NCI-H526 treated with DMSO at 0.1 percent for 48 hours (cell line): ENCODE measurements around the gene MLX.

Experiments used
- DNase-seq: peaks from one replicate; lab custom pipeline; 2025; lab: John Stamatoyannopoulos, UW

The MLX gene

DNA sequence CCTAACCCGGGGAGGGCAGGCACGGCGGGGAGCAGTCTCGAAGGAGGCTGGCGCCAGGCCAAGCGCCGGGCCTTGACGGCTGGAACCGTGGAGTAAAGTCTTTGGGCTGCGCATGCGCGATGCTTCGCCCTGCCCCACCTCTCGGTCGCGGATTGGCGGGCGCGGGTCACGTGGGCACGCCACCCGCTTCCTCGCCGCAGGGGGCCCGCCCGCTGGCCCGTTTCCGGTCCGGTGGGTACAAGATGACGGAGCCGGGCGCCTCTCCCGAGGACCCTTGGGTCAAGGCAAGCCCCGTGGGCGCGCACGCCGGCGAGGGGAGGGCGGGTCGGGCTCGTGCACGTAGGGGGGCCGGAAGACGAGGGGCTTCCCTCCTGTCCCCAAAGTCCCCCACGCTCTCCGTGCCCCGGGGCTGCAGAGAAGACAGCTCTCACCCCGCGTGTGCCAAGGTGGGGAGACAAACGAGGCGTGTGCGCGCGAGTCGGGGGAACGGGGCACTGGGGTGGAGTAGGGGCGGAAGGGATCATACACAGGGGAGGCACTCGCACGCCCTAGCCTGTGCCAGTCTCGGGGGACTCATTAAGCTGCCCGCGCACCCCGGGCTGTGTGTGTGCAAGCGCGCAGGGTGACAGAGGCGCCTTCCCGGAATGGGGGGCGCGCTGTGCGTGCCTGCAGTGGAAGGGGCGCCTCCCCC lies at the start of gene MLX:
TSS of gene MLX (plus strand) at position 218 of the 691 bp plus-strand sequence. CDS start at position 243, 25 bp downstream.
- DNase-seq, result peak; percentile 74

GRCh38 chr17:42517516-42517915 lies 49.4 kb upstream of the MLX start:
- peak; percentile 16 for DNase-seq

- no peak for DNase-seq
Observed at GRCh38 chr17:42518046-42518754, 48.7 kb upstream of the MLX start.

DNA sequence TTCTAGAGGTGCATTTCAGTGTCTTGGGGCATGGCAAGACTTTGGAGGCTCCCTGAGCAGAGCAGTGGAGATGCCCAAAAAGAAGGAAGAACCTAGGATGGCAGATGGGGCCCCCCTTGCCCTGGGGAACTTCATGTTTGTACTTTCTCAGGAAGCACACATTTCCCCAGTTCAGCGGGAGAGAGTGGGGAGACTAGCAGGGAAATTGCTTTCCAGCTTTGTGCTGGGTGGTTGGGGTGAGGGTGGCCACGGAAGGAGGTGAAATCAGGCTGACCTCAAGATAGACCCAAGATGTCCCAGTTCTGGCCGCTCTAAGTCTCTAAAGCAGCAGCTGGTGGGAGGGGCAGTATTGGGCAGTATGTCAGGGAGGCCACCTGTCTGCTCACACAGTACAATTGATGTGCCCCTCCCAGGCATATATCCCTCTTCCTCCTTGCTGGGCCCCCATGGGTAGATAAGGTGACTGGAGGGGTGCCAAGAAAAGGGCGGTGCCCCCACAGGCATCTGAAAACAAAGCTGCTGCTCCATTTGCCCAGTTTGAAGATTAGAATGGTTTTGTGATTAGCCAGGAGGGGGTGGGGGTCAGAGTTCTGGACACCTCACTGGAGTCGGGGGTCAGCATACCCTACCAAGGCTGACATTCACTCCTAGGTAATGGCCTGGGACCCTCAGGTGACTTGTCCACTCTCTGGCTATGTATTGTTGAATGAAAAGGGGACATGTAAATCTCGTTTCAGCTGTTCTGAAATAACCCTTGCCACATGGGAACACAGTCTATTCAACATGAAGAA lies 48.0 kb upstream of the MLX start:
- no peak for DNase-seq

GRCh38 chr17:42519546-42520491 lies 47.1 kb upstream of the MLX start:
- DNase-seq, result no peak

DNA sequence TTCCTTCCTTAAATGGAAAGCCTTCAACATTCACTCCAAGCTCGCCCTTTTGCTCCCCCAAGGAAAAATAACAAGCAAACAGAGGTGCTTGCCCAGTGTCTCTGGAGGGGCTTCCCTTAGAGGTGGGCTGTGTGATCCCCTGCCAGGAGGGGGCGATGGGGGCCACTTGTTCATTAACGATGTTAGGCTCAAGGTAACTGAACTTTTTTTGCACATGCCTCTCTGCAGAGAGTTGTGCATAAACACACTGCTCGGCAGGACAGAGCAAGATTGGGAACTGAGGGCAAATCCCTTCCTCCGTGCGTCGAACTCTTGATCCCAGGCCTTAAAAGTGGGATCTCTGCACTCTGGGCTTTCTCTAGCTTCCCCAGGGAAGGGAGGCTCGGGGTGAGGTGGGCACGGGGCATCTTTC lies 46.4 kb upstream of the MLX start:
- DNase-seq, result no peak

GRCh38 chr17:42521036-42521435 lies 45.9 kb upstream of the MLX start:
- no peak for DNase-seq

GRCh38 chr17:42521666-42522262 lies 45.1 kb upstream of the MLX start:
- DNase-seq, result no peak

DNA sequence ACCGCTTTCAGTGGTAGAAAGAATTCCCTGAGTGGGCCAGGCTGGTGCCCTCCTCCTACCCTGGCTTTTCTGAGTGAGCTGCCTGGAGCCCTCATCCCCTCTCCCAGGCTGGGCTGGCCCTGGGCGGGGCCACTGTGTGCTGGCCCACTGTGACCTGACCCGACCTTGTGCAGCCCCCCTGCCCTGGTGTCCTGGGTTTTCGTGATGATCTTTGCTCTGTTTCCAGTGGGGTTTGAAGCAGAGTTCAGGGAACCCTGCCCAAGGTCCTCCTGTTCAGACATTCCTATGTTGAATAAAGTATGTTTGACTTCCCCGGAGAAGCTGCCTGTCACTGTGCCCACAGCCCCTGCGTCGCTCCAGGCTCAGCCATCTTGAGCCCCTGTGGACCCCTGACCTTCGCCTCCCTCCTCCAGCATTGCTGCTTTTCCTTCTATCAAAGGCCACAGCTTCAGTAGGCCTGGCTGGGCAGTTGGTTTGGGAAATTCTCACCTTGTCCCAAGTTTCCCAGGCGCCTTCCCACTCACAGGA lies 44.6 kb upstream of the MLX start:
- DNase-seq, result no peak

DNA sequence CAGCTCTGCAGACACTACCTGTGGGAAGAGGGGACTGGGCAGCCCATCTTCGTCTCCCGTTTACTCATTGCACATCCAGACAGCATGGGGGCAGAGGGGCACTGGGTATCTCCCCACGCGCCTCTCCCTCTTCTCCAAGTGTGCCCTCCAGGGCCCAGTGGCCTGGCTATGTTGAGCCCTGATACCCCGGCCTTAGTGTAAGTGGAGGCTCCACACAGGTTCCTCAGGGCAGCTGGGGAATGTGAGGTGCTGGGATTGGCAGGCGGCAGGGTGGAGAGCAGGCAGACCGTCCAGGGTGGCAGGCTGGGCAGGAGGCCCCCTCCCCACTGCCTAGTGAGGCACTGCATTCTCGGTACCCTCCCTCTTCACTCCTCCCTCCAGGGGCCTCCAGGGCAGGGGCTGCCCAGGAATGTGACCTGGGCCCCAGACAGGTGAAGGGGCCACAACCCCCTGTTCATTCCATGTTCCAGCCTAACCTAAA lies 44.1 kb upstream of the MLX start:
- no peak for DNase-seq

GRCh38 chr17:42525221-42525620 lies 41.7 kb upstream of the MLX start:
- no peak for DNase-seq

GRCh38 chr17:42526031-42526444 lies 40.9 kb upstream of the MLX start:
- no peak for DNase-seq

GRCh38 chr17:42527932-42528331 lies 39.0 kb upstream of the MLX start:
- DNase-seq, result no peak

- no peak for DNase-seq
Observed at GRCh38 chr17:42529061-42529460, 37.8 kb upstream of the MLX start.

DNA sequence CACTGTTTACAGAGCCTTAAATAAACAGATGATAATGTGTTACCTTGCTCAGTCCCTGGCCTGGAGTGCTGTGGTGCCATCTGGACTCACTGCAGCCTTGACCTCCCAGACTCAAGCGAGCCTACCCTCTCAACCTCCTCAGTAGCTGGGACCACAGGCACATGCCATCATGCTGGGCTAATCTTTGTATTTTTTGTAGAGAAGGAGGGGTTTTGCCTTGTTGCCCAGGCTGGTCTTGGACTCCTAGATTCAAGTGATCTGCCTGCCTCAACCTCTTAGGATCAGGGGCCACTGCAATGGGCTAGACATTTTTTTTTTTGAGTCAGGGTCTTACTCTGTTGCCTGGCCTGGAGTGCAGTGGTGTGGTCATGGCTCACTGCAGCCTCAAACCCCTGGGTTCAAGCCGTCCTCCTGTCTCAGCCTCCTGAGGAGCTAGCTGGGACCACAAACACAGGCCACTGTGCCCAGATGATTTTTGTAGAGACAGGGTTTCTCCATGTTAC lies 35.9 kb upstream of the MLX start:
- DNase-seq, result no peak

DNA sequence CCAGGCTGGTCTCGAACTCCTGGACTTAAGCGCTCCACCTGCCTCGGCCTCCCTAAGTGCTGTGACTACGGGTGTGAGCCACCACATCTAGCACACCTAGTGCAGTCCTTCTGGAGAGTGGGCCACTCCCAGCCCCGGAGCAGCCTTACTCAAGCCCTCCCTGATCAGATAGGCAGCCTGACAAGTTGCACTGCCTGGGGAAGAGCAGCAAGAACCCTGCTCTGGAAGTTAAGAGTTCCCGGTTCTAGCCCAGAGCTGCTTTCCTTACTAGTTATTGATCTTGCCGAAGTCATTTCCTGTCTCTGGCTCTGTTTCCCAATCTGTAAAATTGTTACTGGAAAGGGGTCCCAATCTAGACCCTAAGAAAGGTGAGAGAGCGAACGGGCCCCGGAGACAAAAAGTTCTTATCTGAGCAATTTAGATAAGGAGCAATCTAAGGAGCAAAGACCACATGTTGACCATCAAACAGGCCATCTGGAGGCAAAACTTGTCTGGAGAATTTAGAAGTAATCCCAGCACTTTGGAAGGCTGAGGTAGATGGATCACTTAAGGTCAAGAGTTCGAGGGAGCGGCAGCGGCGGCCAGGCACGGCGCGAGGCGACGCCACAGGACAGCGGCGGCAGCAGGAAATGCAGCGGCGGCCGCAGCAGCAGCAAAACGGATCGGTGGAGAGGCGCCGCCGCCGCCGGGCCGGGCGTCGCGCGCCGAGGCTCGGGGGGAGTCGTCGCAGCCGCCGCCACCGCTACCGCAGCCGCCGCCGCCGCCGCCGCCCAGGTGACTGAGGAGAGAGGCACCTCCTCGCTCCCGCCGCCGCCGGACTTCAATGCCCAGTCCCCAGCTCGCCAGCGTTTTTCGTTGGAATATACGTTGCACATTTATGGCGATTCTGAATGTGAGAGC lies 35.2 kb upstream of the MLX start:
- peak; percentile 25 for DNase-seq

DNA sequence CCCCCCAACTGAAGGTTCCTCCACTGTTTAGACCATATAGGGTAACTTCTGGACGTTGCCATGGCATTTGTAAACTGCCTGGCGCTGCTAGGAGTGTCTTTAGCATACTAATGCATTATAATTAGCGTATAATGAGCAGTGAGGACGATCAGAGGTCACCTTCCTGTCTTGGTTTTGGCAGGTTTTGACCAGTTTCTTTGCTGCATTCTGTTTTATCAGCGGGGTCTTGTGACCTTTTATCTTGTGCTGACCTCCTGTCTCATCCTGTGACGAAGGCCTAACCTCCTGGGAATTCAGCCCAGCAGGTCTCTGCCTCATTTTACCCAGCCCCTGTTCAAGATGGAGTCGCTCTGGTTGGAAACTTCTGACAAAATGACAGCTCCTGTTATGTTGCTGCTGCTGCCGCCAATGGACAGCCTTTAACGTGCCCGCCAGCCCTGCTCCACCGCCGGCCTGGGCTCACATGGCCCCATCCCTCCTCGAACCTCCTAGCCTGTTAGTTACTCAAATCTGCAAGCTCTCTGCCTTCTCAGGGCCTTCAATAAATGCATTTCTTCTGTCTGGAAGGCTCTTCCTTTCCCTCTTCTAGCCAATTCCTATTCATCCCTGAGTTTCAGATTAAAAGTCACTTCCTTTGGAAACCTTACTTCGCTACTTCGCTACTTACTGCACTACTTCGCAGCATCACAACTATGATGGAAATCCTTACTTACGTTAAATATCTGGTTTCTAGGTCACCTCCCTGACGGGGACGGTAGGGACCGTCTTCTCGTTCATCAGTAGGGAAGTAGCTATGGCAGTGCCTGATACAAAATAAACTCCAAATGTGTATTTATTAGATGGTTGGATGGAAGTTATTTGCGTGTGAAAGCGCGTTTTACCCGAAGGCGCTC lies 31.5 kb upstream of the MLX start:
- no peak for DNase-seq

- DNase-seq, result peak; percentile 68
Observed at GRCh38 chr17:42536048-42536371, 30.9 kb upstream of the MLX start, which contains the start of gene NAGLU. Gene NAGLU, plus strand, starts transcription at chr17:42536241. Its CDS starts 32 bp downstream, at chr17:42536273.
